ENCODE data around the gene OOSP1.
A peak's percentile ranks its signal among the peaks of the same experiment; 100 is the strongest.
"Not testable (repeated sequence)": the region's sequence is repeated elsewhere in the genome, so short reads cannot be mapped to it uniquely, and the experiment has no call there.

The OOSP1 gene, protein sequence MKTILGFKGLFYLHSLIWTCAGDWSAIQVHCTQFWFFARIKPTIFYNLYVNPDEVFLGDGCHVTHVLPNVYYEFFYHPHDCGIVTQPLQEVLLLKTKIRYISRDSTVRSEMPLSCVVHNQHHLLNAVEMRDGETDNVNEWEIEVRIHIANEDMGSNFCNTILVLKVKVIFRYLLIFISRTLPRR

DNA sequence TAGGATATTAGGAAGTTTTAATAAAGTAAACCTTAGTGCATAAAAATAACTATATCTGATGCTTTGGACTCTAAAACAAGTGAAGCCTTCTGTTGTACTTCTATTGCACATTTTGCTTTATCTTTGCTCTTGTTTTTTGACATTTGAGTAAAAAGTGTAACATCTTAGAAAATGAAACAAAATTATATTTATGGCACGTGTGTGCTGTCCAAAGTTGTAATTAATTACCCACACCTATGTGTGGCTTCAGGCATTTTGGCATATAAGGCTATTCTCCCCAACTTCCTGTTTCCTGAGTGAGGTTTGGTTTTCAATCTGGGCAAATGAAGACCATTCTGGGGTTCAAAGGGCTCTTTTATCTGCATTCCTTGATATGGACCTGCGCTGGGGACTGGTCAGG, at the start of gene OOSP1:
Gene OOSP1 (plus strand): TSS at position 301 of the 400 bp plus-strand sequence. CDS start 23 bp downstream, at position 324.
- DNase-seq = no peak

DNA sequence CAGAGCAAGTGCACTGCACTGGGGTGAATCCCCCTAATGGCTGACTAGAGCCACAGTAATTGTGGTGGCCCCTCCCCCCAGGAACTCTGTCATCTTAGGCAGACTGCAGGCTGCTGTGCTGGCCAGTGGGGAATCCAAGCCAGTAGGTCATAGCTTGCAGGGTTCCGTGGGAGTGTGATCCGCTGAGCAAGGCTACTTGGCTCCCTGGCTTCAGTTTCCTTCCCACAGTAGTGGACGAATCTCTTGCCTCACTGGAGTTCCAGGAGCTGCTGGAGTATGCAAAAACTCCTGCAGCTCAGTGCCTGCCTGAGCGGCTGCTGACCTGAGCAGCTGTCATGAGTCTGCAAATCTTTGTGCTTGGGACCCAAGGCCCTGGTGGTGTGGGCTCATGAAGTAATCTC, 46.5 kb upstream of the OOSP1 start:
- no peak for DNase-seq

DNA sequence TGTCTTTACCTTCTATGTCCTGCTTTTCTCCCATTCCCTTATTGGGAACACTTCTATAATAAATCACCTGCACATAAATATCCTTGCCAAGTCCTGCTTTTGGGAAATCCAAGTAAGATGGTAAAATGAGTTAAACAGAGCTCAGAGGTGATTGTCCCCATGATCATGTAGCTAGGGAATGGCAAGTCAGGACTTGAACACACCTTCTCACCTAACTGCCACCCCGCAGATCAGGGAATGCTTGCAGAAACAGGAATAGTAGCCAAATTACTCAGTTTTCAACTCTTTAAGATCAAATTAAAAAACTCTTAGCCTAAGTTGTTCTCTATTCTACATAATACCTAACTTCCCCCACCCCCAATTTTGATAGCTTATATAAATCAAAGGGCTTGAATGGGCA, 43.6 kb upstream of the OOSP1 start:
- DNase-seq = no peak

DNA sequence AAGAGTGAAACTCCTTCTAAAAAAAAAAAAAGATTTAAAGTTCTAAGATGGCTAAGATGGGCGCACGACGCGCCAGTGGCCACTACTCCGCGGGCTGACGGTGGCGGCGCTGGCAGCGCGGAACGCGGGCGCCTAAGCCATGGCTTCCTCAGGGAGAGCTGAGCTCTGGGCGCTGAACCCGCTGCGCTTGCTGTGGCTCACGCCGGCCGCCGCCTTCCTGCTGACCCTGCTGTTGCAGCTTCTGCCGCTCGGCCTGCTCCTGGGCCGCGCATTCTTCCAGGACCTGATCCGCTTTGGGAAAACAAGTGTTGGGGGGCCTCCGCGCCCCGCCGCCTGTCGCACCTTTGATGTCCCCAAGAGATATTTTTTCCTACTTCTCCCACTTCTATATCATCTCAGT, 40.2 kb upstream of the OOSP1 start:
- DNase-seq = no peak

DNA sequence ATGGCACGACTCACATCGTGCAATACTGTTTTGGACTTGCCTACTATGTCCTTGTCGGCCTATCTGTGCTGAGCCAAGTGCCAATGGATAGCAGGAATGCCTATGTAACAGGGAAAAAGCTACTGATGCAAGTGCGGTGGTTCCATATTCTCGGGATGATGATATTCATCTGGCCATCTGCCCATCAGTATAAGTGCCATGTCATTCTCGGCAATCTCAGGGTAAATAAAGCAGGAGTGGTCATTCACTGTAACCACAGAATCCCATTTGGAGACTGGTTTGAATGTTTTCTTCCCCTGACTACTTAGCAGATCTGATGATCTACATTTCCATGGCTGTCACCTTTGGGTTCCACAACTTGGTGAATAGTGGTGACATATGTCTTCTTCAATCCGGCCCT, 39.6 kb upstream of the OOSP1 start:
- DNase-seq = no peak

DNA sequence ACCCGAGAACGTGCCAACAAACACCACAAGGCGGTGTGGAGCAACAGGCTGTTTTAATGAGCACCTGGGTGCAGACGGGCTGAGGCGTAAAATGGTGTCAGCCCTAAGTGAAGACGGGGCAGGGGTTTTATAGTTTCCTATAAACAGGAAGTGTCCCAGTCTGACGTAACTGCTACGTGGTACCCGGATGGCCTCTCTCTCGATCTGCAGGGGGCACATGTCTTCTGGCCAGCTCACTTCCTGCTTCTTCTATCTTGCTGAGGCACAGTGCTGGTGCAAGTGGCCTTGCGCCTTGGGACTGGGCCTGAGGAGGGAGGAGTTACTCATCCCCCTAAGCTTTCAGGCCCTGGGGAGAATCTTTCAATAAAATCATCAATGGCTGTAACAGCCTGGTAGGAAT, 38.7 kb upstream of the OOSP1 start:
- no peak for DNase-seq

DNA sequence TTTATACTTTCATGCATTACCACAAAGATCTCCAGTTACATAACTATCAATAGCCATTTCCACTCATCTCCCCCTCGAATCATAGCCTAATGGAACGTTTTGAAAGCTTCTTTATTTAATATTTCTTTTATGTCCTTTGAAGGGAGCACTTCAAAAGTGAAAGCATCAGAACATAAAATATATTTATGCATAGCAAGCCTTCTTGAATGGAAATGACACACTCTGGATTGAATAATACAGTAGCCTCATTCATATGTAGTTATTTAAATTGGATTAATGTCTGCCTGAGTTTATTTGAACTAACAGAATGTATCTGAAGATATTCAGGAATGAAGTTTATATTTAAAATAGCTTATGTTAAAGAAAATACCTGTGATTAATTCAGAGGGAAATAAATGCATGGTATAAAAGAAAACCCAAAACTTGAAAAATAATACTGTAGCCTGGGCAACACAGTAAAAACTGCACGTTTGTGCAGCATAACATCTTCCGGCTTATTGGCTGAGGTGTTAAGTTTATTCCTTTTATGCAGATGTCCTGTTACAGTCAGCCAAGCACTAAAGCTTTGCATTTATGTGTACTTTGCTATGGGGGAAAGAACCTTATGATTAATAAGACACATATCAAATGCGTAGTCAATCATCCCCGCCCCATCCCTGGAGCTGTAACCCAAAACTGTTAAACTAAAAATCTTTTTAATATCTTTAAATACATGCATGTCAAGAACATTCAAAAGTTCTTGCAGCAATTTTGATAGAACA, 37.7 kb upstream of the OOSP1 start:
- DNase-seq = no peak

DNA sequence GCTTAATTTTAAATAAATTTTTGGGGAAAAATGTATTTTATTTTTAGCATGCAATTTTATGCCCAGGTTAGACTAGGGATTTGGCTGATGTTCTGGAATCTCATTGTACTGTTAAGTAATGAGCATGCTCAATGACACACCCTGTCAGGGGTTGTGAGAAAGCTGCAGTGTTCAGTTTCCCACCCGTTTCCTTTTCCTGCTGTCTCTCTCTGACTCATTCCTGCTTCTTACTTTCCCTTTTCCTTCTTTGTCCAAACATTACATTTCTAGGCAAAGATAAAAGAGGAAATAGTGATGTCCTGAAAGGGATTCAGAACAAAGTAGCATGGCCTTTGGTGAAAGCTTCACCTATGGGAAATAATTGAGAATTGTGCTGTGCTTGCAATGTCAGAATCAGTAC, 36.9 kb upstream of the OOSP1 start:
- DNase-seq = no peak

DNA sequence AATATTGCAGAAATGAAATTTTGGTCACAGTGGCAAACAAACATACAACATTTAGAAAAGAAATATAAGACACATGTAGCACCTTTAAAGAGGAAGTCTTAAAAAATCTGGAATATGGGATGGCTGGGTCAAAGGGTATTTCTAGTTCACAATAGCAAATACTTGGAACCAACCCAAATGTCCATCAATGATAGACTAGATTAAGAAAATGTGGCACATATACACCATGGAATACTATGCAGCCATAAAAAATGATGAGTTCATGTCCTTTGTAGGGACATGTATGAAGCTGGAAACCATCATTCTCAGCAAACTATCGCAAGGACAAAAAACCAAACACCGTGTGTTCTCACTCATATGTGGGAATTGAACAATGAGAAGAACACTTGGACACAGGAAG, 34.7 kb upstream of the OOSP1 start:
- DNase-seq = not testable (repeated sequence)

DNA sequence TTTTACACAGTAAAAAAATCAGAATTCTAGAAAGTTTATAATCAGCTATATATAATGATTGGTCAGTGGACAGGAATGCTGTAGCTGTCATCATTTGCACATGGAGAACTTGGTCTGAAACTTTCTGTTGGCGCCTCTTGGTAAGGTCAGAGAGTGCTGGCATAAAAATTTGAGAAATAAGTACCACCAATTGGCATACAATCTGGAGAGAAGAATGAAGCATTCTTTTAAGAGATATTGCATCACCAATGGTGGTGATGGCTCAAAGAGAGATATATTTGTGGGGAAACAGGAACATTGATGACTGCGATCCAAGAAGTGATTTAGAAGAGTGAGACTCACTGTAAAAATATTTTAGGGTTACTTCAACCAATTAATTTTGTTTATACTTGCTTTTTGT, 19.8 kb upstream of the OOSP1 start:
- no peak for DNase-seq

DNA sequence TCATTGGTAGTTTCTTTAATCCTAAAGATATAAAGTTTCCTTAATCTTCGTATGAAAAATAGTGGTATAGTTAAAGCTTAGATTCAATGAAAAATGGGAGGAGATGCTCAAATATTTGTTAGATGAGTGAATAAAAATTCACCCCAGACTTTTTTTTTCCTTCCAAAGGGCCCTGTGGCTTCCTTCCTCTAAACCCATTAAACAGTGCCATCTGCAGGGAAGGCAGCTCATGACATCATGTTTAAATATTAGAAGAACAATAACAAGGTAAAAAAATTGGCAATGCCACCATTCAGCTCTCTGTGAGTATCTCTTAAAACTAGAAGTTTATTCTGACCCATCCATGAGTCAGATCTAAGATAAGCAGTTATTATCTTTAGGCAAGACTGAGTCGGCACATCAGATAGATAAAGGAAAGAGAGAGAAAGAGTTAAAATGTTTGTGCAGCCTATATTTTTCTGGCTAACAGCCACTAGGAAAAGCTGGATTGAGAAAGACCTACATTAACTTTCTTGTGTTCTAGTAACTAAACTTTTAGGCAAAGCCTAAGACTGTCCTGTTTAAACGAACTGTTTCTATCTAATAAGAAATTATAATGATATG, 19.1 kb upstream of the OOSP1 start:
- peak; percentile 23 for DNase-seq

DNA sequence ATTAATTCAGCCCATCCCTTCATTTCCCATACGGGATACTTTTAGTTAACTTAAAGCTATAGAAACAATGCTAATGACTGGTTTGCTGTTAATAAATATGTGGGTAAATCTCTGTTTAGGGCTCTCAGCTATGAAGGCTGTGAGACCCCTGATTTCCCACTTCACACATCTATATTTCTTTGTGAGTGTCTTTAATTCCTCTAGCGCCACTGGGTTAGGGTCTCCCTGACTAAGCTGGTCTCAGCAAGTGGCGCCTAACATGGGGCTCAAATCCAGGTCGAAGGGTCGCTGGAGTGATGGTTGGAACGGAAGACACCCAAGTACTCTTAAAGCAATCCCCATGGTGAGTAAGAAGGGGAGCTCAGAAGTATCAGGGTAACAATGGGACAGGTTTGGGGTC, 14.4 kb upstream of the OOSP1 start:
- DNase-seq = no peak

DNA sequence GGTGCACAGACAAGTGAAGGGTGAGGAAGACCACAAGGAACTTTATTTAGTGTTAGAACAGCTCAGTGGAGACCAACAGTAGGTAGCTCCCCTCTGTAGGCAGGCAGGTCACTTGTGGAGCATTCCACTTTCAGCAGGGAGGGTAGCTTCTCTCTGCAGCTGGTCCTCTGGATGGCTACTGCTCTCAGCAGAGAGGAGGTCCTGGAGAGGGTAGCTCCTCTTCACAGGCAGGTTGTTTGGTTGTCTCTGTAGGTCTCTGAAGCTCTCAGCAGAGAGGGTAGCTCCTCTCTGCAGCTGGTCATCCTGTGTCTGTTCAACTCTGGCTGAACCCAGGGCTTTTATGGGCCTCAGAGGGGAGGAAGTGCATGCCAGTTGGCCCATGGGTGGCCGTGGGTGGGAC, 6.5 kb upstream of the OOSP1 start:
- no peak for DNase-seq

DNA sequence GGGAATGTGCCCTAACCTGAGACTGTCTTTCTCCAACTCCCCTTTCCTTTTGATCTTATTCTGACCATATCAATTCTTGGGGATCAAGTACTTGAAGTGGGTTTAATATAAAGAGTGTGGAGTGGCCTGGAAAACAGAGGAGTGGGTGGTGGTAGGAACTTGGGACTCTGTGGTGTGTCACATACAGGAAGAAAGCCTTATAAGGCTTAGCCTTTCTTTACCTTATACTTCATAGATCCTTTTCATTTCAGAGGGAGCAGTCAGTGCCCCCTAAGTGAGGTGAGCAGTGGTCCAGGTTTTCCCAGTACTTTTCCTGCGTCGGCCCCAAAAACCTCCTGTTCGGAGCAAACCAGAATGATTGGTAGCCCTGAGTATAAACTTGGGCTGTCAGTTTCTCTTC, 486 bp downstream of the OOSP1 start:
- no peak for DNase-seq

DNA sequence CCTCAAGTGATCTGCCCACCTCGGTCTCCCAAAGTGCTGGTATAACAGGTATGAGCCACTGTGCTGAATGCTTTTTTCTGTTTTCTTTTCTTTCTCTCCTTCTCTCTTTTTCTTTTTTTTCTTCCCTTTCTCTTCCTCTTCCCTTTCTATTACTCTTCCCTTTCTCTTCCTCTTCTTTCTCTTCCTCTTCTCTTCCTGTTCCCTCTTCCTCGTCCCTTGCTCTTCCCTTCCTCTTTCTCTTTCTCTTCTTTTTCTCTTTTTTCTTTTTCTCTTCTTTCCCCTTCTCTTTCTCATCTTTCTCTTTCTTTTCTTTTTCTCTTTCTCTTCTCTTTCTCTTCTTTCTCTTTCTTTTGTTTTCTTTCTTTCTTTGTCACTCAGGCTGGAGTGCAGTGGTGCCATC, 1.2 kb downstream of the OOSP1 start:
- DNase-seq = no peak

DNA sequence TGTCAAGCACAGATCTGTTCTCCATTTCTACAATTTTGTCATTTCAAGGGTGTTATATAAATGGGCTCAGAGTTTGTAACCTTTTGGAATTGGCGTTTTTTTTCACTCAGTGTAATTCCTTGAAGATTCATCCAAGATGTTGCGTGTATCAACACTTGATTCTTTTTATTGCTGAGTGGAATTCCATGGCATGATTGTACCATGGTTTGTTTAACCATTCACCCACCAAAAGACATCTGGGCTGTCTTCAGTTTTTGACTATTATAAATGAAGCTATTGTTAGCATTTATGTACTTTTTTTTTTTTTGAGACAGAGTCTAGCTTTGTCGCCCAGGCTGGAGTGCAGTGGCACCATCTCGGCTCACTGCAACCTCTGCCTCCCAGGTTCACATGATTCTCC, 2.9 kb downstream of the OOSP1 start:
- no peak for DNase-seq

DNA sequence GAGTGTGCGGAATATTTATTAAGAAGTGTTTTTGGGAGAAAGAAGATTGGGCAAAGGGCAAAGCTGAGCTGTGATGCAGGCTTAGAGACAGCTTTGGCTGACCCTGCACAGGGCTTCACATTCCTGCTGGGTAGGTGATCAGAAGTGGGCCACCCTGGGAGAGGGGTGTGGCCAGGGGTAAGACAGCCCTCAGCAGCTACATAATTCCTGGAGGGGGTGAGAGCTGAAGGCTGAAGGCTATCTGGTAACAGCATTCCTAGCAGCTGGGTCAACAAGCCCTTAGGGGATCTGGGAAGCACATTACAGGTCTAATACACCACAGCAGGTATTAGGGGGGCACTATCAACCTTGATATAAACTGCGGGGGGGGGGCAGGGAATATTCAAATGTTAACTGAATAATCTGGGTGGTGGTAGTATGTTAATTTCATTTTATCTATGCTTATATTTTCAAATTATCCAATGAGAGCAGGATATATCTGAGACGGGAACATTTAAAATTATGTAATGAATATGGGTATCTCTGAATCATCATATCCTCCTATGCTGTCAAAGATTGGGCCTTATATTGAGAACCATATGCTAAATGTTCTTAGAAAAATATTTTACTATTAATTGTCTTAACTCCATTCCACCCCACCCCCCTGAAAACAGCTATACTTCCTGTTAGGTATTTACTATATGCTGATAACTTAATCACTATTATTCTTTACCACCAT, 5.9 kb downstream of the OOSP1 start:
- DNase-seq = peak; percentile 12

DNA sequence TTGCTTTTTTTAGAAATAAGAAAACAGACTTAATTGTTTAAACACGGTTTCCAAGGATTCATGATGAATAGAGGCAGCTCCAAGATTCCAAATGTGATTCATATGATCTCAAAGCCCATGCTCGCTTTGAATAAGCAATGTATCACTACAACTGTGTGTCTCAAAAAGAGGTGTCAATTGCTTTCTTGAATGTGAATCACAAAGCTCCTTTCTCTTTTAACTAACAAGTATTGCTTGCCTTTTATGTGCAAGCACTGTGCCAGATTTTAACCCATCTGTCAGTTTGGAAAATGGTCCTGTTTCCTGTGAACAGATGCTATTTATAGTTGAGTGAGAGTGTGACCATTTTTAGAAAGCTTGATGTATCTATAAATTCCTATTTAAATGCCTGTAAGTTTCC, 6.5 kb downstream of the OOSP1 start:
- no peak for DNase-seq

DNA sequence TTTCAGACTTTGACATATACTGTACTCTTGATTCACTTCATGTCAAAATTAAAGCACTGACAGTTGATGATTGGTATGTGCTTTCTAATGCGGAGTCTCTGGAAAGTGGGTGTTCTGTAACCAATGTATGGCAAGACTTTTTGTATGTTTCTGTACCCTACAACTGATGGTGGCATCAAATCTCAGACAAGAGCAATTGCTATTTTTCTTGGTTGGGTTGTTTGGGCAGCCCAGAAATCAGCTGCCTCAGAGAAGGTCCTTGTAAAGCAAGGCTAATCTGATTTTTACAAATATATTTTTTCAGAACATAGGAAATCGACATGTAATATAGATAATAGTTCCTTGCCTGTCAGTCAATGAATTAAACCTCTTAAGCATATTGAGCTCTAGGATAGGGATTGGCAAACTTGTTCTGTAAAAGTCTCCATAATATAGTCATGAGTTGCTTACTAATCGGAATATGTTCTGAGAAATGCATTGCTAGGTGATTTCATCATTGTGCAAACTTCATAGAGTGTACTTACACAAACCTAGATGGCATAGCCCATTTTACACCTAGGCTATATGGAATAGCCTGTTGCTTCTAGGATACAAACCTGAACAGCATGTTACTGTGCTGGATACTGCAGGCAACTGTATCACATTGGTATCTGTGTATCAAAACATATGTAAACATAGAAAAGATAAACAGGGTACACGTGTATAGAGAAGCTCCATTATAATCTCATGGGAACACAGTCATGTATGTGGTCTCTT, 15.4 kb downstream of the OOSP1 start:
- DNase-seq = no peak

DNA sequence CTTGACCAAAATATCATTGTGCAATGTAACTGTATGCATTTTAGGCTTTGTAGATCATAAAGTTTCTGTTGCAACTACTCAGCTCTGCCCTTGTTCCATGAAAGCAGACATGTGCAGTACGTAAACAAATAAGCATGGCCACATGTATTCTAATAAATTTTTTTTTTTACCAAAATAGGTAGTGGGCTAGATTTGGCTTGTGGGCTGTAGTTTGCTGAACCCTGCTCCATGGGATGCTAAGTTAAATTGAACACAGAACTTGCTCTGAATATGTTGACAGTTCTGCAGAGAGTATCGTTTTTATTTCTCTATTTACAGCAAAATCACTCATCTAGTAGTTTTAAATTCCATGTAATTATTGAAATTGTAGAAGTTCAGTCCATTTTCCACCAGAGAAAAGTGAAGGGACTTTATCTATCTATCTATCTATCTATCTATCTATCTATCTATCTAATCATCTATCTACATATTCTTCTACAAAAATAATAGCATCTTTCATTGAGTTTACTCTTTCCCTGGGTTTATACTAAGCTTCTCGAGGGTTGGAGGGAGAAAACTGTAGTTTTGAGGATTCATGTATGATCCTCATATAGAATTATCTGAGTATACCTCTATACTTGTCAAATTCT, 16.1 kb downstream of the OOSP1 start:
- DNase-seq = no peak

DNA sequence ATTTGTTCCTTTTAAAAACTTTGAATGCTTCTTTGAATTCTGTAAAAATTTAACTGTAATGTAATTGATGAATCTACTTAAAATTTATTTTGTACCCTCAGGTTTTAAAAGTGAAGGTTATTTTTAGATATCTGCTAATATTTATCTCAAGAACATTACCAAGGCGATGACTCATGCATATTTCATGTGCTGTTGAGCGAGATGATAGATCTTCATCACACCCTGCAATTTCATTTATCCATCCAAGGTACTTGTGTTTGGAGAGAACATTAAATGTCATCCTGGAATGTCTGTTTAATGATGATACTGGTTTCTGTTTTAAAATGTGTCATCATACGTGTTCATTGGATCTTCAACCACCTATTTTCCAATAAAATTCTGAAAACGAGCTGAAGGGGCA, 18.9 kb downstream of the OOSP1 start:
- DNase-seq = no peak

DNA sequence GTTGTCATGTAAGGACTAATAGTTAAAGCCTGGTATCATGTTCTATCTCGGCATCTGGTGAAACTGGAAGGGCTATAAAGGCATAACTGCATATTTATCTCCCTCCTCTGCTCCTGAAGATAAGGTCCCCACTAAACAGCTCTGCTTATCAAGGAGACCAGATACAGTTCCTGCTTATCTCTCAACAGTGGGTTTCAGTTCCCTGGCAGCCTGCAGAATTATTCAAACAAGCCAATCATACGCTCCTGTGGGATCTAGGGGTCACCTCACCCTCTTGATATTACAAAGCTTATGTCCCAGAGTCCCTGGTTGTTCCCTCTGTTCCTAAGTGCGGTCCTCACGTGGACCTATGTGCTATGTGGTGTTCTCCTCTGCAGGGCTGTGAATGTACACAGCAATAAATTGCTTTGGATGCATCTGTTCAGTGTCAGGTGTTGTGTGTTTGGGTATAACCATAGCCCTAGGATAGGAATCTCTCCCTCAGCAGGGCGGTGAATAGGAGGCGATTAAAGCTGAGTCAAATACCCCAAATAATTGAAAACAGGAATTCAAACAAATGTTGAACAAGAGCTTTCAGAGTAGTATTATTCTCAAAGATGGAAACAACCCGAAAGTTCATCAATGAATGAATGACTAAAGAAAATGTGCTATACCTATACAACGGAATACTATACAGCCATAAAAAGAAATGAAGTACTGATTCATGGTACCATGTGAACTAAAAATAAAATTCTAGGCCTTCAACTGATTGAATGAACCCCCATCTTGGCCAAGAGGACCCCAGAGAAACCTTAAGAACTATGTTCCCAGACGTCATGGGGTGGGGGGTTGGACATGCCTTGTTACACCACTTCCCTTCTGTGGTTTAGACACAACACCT, 22.5 kb downstream of the OOSP1 start:
- no peak for DNase-seq

Data from NCI-H146 (cell line).